ENCODE data around the gene HIVEP1. TPM values are rescaled to one million over a fixed set of nuclear protein-coding genes. Genes with fewer than 3 reads are reported as not detected.

Gene HIVEP1
- total and polyA plus RNA-seq, 2 of the 13 experiments (the other 11 are each of a cell fraction or from before 2014, with no cell fraction given), result 7.4 to 9.9 TPM

DNA sequence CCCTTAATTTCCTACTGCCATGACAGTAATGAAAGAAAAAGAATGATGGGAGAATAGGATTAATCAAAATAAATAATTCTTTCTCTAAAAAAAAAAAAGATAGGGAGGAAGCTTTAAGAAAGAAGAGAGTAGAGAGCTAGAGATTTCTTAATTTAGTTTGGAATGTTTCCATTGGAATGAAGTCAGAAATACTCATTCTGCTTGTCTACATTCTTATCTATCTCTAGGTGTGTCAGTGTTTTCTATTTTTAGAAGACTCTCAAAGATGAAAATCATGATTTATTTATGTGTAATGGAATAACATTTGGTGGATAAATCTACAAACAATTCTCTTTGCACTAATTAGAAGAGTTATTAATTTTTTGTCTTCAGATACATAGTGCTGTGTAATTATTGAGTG lies 38.0 kb upstream of the HIVEP1 start:
- Histone ChIP-seq H2AFZ (ENCODE audit: low read length) (no peak overlapping the region), H3K27me3 (ENCODE audit: control insufficient read depth in 1 of 2, insufficient read depth in 2 of 2, low read length in 2 of 2) (no peaks in the 10 kb centered on the region), H3K27ac (ENCODE audit: extremely low read length, insufficient read depth, low read length) (no peak overlapping the region), H3K4me2 (ENCODE audit: low read depth, low read length) (no peak overlapping the region), H4K20me1 (ENCODE audit: insufficient read depth, low read length) (no peaks in the 10 kb centered on the region), H3K9ac (ENCODE audit: insufficient read depth, low read depth, low read length) (no peak overlapping the region), H3K9me3 (ENCODE audit: low read length) (no peaks in the 10 kb centered on the region), H3K79me2 (ENCODE audit: insufficient read depth, low read length) (no peaks in the 10 kb centered on the region), H3K36me3 (replicated peaks in 1 of 2; ENCODE audit: control insufficient read depth in 1 of 2, insufficient read depth in 2 of 2, low read length in 2 of 2) (no peaks in the 10 kb centered on the region), H3K4me1 (ENCODE audit: insufficient read depth, low read length) (no peaks in the 10 kb centered on the region), H3K4me3 (replicated peaks in 1 of 3; ENCODE audit: insufficient read depth in 1 of 3, low read depth in 2 of 3, low read length in 3 of 3) (no peak overlapping the region)
- intact Hi-C loops (cut with micrococcal nuclease; ENCODE audit: unreplicated experiment) (no loop called here), in situ Hi-C loops (cut with HindIII; ENCODE audit: extremely low pct_ligation_motif_present, low pct_unique_long_range_greater_than_20kb) (no loop called here)
- ATAC-seq (no peak), FAIRE-seq (no peak), DNase-seq (ENCODE audit: low spot score) (no peak)
- TF ChIP-seq PHF20 (CRISPR knock-in tag; IDR thresholded peaks at IDR 0.05) (no peak), ZNF644 (CRISPR knock-in tag; IDR thresholded peaks at IDR 0.05; ENCODE audit: low read depth) (no peak), ZUFSP (CRISPR knock-in tag; IDR thresholded peaks at IDR 0.05; ENCODE audit: borderline replicate concordance) (no peak)
- BruUV-seq (replicated peaks), result no TSS peak
- CTCF ChIA-PET (ENCODE audit: low intra/inter-chr PET ratio, low total read pairs), result no interaction called here
- POLR2A ChIA-PET, result no interaction called here

GRCh38 chr6:11975353-11975977 lies 36.6 kb upstream of the HIVEP1 start:
- no peaks in the 10 kb centered on the region for H3K4me1 ChIP-seq (ENCODE audit: insufficient read depth, low read length)
- no peak overlapping the region for H2AFZ ChIP-seq (ENCODE audit: low read length)
- 64% methylated on average over 14 of the region's 14 CpGs for WGBS (ENCODE audit: low lambda C conversion rate)
- ChIA-PET POLR2A (no interaction called here), CTCF (ENCODE audit: low intra/inter-chr PET ratio, low total read pairs) (no interaction called here)
- H3K79me2 ChIP-seq (ENCODE audit: insufficient read depth, low read length), result no peaks in the 10 kb centered on the region
- H3K9ac ChIP-seq (ENCODE audit: insufficient read depth, low read depth, low read length), result no peak overlapping the region
- no peaks in the 10 kb centered on the region for H3K36me3 ChIP-seq (replicated peaks in 1 of 2; ENCODE audit: control insufficient read depth in 1 of 2, insufficient read depth in 2 of 2, low read length in 2 of 2)
- ATAC-seq (no peak), FAIRE-seq (no peak), DNase-seq (ENCODE audit: low spot score) (no peak)
- intact Hi-C loops (cut with micrococcal nuclease; ENCODE audit: unreplicated experiment), result no loop called here
- no peaks in the 10 kb centered on the region for H3K27me3 ChIP-seq (ENCODE audit: control insufficient read depth in 1 of 2, insufficient read depth in 2 of 2, low read length in 2 of 2)
- no peaks in the 10 kb centered on the region for H3K9me3 ChIP-seq (ENCODE audit: low read length)
- no TSS peak for BruUV-seq (replicated peaks)
- no peak overlapping the region for H3K27ac ChIP-seq (ENCODE audit: extremely low read length, insufficient read depth, low read length)
- no peaks in the 10 kb centered on the region for H4K20me1 ChIP-seq (ENCODE audit: insufficient read depth, low read length)
- no peak overlapping the region for H3K4me2 ChIP-seq (ENCODE audit: low read depth, low read length)
- no peak for TF ChIP-seq GABPA (IDR thresholded peaks at IDR 0.05; ENCODE audit: low read depth, low read length)
- peak; percentile 42; the same call in 1 of the 2 replicates for TF ChIP-seq GABPA (CRISPR knock-in tag; IDR thresholded peaks at IDR 0.05; ENCODE audit: low read depth)
- TF ChIP-seq, protein P1, sequence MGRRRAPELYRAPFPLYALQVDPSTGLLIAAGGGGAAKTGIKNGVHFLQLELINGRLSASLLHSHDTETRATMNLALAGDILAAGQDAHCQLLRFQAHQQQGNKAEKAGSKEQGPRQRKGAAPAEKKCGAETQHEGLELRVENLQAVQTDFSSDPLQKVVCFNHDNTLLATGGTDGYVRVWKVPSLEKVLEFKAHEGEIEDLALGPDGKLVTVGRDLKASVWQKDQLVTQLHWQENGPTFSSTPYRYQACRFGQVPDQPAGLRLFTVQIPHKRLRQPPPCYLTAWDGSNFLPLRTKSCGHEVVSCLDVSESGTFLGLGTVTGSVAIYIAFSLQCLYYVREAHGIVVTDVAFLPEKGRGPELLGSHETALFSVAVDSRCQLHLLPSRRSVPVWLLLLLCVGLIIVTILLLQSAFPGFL (CRISPR knock-in tag; IDR thresholded peaks at IDR 0.05), result no peak
- H3K4me3 ChIP-seq (replicated peaks in 1 of 3; ENCODE audit: insufficient read depth in 1 of 3, low read depth in 2 of 3, low read length in 3 of 3), result no peak overlapping the region
- in situ Hi-C loops (cut with HindIII; ENCODE audit: extremely low pct_ligation_motif_present, low pct_unique_long_range_greater_than_20kb), result no loop called here

Data from HepG2 (cell line).